DMS 273 (cell line): Measurements from ENCODE around the gene PIEZO2.

Experiments
- DNase-seq: peaks from one replicate; lab custom pipeline; 2025; ENCODE audit not compliant: unreplicated experiment; lab: John Stamatoyannopoulos, UW

PIEZO2 gene

GRCh38 chr18:10702206-10702605 is 447.2 kb downstream of the PIEZO2 start:
- DNase-seq: no peak

- no peak for DNase-seq
Observed at GRCh38 chr18:10690366-10690765, 459.0 kb downstream of the PIEZO2 start.

- no peak for DNase-seq
Observed at GRCh38 chr18:10690035-10690329, 459.4 kb downstream of the PIEZO2 start.

- no peak for DNase-seq
Observed at GRCh38 chr18:10689236-10690034, 459.9 kb downstream of the PIEZO2 start.

GRCh38 chr18:10688766-10689165 is 460.6 kb downstream of the PIEZO2 start:
- DNase-seq: no peak

- no peak for DNase-seq
Observed at GRCh38 chr18:10687161-10687925, 462.0 kb downstream of the PIEZO2 start.

GRCh38 chr18:10686308-10686707 is 463.1 kb downstream of the PIEZO2 start:
- no peak for DNase-seq

GRCh38 chr18:10685484-10685883 is 463.9 kb downstream of the PIEZO2 start:
- no peak for DNase-seq

- no peak for DNase-seq
Observed at GRCh38 chr18:10682368-10682714, 467.0 kb downstream of the PIEZO2 start.

- DNase-seq: no peak
Observed at GRCh38 chr18:10681581-10682367, 467.6 kb downstream of the PIEZO2 start.

- no peak for DNase-seq
Observed at GRCh38 chr18:10680271-10680596, 469.1 kb downstream of the PIEZO2 start.

- no peak for DNase-seq
Observed at GRCh38 chr18:10679557-10680270, 469.7 kb downstream of the PIEZO2 start.

- no peak for DNase-seq
Observed at GRCh38 chr18:10671441-10671840, 477.9 kb downstream of the PIEZO2 start.

GRCh38 chr18:10670856-10671255 is 478.5 kb downstream of the PIEZO2 start:
- no peak for DNase-seq

- DNase-seq: peak; percentile 51
Observed at GRCh38 chr18:10669441-10670100, 479.8 kb downstream of the PIEZO2 start.

- DNase-seq: no peak
Observed at GRCh38 chr18:10663750-10664149, 485.6 kb downstream of the PIEZO2 start.

- DNase-seq: peak; percentile 45
Observed at GRCh38 chr18:10661317-10661716, 488.1 kb downstream of the PIEZO2 start.

- DNase-seq: peak; percentile 51
Observed at GRCh38 chr18:10660179-10660884, 489.0 kb downstream of the PIEZO2 start.

- no peak for DNase-seq
Observed at GRCh38 chr18:10659594-10659993, 489.8 kb downstream of the PIEZO2 start.

GRCh38 chr18:10659000-10659399 is 490.4 kb downstream of the PIEZO2 start:
- DNase-seq: no peak
